Forelimb muscle (tissue), 1 donor: ENCODE results near the gene RNASEL. TPM values are rescaled to one million over a fixed set of nuclear protein-coding genes. Genes with fewer than 3 reads are reported as not detected.

Experiments used
- DNase-seq: peaks from one replicate; pipeline ENCODE4 v3.0.0-alpha.2; 2013; ENCODE audit warnings: low read depth
- polyA plus RNA-seq: library from polyadenylated mRNA; unstranded; fragments of 120-200 nt; gene quantifications from one replicate; pipeline ENCODE4 v1.2.1, GENCODE V29; 2013; ENCODE audit not compliant: insufficient read length

Gene RNASEL
- polyA plus RNA-seq, 1 donor, result 2.5 TPM

GRCh38 chr1:182621906-182622305 is 32.9 kb upstream of the RNASEL start:
- no peak for DNase-seq

DNA sequence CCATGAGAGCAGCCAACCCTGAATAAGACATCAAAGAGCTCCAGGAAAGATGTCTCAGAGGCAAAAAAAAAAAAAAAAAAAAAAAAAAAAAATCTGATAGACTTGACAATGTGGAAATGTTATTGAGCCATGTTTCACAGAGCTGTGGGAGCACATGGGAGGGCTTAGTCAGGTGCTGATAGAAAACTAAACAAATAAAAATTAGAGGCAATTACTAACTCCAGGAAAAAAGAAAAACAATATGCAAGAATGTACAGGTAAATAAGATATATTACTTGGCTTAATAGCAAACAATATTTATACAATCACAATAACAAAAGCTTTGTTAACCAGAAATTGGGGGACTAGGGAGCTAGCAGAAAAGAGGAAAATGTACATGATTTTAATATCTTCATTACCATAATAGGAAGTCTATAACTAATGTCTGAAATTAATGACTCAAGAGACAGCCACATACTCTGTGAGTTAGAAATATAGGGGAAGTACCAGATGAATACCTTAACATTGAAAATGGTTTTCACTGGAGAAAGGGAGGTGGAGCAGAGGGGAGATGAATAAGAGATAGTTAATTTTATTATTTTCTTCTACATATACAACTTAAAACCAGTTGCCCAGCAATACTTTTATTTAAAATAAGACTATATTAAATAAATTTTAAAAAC is 32.0 kb upstream of the RNASEL start:
- no peak for DNase-seq

DNA sequence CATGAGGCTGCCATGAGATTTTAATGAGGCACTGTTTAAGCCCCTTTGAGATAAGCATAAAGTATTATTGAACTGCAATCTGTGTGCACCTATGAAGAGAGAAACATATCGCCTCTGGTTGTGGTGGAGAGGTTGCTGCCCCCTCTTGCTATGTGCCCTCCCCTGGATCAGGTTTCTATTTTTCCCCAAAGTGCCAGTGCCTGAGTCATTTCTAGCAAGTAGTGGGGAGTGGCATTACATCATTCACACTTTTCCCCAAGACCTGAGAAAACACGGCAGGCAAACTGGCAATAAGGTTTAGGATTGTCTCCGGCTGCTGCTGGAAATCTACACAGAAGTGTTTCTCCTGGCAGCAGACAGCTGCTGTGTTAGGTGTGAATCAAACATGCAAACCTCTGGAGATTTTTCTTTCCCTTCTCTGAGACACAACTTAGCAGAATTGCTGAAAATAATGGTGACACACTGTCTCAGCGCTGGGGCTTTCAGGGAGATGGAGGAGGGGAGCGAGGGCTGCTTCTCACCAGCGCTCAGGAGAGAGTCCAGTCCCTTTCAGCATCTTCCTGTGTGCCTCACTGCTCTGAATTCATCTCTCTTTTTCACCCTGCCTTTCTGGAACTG is 28.8 kb upstream of the RNASEL start:
- DNase-seq, result no peak

DNA sequence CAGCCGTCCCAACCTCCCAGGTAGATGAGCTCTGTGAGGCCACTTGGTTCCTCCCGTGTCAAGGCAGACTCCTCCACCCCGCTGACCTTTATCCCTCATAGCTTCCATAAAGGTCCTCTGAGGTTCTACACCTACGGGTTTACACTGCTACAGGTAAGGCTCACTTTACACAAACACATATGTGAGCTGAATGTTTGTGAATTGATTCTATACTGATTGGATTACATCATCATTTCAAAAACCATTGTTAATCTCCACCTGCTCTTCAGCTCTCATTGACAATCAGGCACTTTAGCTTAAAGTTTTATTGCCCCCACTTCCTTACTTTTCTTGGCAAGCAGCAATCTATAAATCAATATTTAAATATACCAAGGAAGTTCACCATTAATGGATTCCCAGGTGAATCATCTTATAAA is 28.0 kb upstream of the RNASEL start:
- DNase-seq, result no peak

DNA sequence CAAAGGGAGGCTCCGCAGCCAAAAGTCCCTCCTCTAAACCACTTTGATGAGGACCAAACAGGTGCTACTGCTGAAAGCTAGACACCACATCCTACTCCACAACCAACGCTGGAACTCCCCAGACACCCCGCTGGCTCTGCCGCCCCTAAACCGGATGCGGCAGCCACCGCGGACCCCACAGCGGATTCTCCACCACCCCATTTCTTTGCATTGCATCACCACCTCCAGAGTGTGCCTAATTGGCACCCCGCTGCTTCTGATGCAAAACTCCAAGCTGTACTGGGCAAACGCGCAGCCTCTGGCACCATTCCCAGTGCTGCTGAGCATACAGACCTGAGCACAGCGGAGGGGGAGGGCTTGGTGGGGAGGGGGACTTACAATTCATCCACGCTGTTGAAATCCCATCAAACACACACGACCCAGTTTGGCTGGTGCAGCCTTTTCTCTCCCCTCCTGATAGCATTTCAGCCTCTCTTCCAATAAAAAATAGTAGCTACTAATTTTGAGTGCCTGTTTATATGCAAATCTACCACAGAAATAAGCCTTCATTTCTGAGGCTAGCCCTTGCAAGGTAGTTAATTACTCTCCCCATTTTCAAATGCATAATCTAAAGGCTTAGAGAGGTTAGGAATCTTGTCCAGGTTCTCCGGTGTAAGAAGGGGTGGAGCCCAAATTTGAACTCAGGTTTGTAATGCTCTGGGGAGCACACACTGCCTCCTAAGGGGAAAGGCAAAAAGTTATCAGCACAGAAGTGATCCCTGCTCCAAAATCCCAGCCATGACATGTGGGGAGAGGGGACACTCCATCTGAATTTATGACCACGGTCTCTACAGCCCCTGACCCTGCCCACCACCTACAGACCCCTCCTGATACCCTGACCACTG is 27.3 kb upstream of the RNASEL start:
- DNase-seq, result no peak

- DNase-seq, result no peak
Measured at GRCh38 chr1:182615468-182616129, 26.5 kb upstream of the RNASEL start.

DNA sequence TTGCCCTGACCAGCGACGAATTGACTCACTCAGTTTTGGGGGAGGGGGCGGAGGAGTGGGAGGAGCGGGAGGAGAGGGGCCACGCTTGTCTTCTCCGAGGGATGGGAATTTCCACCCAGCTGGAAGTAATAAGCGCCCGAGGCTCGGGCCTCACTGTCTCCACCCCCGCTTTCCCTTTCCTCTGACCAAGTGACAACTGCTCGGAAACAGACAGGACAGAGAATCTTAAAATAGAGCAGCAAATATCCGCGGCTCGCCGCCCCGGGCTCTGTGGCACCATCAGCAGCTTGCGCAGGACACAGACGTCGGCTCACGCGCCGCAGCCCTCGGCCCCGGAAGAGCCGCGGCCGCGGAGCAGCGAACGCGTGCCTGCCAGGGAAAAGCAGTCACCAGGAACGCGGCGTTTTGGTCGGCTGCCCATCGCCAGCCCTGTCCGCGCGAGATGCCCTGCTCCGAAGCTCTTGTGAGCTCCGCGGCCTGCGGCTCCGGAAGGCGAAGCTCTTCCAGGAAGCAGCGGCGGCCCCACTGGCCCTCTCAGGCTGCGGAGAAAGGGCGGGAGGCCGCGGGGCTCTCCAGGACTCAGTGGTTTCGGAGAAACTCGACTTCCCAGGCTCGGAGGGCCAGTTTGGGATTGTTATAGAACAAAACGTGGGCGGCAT is 25.9 kb upstream of the RNASEL start:
- DNase-seq, result peak; percentile 86

DNA sequence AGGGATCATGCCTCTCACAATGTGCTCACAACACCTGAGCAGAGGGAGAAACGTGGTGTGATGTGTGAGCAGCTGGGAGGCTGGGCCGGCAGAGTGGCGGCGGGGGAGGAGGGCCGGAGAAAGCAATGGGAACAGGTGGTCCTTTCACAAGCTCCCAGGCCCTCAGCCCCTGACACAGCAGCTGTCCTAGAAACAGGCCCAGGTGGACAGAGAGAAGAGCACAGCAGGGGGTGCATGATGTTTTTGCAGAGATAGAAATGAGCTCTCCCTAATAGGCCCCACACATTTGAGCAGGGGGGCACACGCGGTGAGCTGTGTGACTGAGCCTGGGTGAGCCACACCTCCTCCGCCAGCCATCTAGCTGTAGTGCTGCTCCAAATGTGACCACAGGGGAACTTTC is 22.7 kb upstream of the RNASEL start:
- DNase-seq, result no peak

DNA sequence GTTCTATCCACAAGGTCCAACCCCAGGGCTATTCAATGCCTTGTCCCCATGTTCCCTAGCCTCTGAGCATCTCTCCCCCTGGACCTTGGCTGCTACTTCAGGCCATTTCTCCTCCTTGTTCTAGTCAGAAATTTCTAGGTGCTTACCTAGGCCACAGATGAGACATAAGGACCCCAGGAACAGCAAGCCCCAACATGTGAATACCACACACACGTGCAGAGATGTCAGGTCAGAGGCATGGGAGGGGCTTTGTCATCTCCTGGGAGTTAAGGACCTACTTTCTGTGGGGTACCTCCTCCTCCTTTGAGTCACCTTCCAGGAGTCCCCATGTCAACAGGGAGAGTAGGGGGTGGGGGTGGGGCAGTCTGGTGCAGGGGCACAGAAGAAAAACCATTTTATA is 22.3 kb upstream of the RNASEL start:
- no peak for DNase-seq

DNA sequence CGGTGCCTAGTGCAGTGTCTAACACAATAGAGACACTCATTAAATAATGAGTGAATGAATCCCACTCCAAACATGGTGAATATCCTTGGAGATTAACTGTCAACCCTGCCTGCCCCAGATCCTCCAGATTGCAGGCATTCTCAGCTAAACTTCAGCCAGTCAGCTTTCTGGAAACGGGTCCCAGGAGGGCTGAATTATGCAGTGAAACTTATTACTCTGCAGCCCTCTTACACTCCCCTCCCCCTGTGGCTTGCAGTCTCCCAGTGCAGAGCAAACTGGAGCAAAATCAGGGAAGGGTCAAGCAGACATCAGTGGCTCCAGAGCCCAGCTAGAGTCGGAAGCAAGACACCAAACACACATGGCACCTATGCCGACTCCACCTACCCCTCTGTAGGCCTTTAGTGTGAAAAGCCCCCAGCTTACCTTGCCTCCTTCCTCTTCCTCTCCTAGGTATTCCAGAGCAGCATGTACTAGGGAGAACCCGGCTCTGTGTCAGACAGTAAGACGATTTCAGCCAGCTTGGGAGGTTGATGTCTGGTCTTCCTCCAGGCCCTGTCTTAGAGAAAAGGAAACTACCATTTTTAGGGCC is 21.6 kb upstream of the RNASEL start:
- no peak for DNase-seq

- no peak for DNase-seq
Measured at GRCh38 chr1:182608845-182609610, 20.0 kb upstream of the RNASEL start.

DNA sequence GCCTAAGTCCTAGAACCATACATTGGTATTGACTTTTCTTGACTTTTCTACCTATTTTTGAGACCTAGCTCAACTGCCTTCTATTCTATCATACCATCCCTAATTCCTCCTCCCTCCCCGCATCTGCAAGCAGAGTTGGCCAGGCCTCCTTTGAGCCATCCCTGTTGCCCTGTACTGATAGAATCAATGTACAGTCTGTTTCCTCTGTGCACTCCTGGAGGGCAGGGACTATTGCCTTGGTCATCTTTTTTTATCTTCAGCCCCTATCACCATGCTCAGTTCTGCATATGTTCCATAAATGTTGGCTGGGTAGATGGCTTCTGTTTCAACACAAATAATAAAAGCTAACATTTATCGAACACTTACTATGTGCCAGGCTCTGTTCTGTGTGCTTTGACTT is 19.2 kb upstream of the RNASEL start:
- no peak for DNase-seq

DNA sequence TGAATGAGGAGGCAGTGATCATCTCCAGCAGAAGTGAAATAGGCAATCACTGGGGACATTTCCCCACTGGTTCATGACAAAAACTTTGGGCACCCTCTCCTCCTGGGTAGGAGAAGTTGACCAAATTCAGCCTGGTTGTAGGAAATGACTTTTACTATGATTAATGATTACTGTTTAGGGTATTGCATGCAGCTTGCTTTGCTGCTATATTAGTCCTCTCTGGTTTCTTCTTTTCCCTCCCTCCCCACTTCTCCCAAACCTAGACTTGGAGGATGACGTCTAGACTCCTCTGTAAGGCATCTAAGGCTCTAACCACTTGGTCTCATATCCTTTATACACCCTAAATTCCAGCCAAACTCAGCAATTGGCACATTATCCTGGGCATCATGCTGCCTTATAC is 18.5 kb upstream of the RNASEL start:
- no peak for DNase-seq

DNA sequence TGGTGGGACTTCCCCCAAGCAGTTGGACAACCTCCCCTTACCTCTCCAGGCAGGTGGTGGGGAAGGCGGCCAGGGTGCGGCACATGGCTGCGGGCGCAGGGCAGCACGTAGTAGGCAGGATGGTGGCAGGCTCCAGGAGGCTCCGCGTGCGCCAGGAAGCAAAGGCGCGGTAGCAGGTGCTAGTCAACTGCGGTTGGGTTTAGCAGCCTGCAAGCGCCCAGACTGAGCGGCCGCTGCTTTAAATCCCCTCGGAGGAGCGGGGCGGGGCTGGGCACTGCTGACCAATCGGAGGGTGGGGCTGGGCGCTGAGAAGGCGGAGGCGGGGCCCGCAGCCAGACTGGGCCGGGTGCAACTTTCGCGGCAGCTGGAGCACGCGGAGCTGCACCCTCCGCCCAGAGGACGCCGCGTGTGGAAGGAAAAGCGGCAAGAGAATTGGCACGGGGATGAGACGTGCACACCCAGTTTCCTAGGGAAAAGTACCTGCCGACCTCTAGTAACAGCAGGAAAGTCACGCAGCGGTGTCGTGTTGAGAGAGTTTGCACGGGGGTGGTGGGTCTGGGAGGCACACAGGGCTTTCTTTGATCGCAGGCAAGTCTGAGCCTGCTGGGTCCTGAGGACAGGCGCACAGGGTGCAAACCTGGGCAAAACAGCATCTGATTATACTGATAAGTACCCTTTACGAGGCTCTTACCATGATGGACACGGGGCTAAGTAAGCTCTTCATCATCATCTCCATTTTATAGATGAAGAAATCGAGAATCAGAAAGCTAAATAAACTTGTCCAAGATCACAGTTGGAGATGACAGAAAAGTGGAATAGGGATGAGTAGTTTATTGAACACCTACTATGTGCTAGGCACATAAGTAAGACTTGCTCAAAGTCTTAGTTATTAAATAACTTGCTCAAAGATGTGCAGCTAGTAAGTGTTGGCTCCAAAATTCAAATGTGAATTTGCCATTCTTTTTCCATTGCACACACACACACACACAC is 15.4 kb upstream of the RNASEL start, which contains the start of gene RGS16:
Gene RGS16, minus strand, starts transcription at position 215 of the 990 bp plus-strand sequence. Its CDS starts 130 bp downstream, at position 85.
- DNase-seq, result no peak

- no peak for DNase-seq
Measured at GRCh38 chr1:182603646-182604174, 14.7 kb upstream of the RNASEL start.

- DNase-seq, result no peak
Measured at GRCh38 chr1:182602935-182603645, 14.0 kb upstream of the RNASEL start.

- no peak for DNase-seq
Measured at GRCh38 chr1:182601913-182602312, 12.9 kb upstream of the RNASEL start.

- DNase-seq, result no peak
Measured at GRCh38 chr1:182601416-182601786, 12.3 kb upstream of the RNASEL start.
